HepG2 (cell line): ENCODE data around the gene FAM120B. TPM values are rescaled to one million over a fixed set of nuclear protein-coding genes. Genes with fewer than 3 reads are reported as not detected.

Source experiments
- AGO1 ChIP-seq: fragments of 200-400 bp; formaldehyde crosslinking; IDR thresholded peaks from 2 replicates; pipeline ENCODE4 v1.6.1; 2017; ENCODE audit warnings: mild to moderate bottlenecking, low read depth, low read length, moderate library complexity; ENCODE audit not compliant: poor library complexity, severe bottlenecking
- AKAP8 ChIP-seq: sonication (generic); formaldehyde crosslinking; IDR thresholded peaks from 2 replicates; pipeline ENCODE4 v1.5.1; 2020; ENCODE audit warnings: mild to moderate bottlenecking, missing genetic modification reagents
- CENPX ChIP-seq: sonication (generic); formaldehyde crosslinking; IDR thresholded peaks from 2 replicates; pipeline ENCODE4 v1.9.0; 2021; ENCODE audit warnings: mild to moderate bottlenecking, missing genetic modification reagents, moderate library complexity
- CSRNP2 ChIP-seq: sonication (generic); formaldehyde crosslinking; conservative IDR thresholded peaks from 2 replicates; pipeline ENCODE4 v1.8.0; 2022; ENCODE audit warnings: low read depth, missing genetic modification reagents
- GATA4 ChIP-seq: sonication (generic); IDR thresholded peaks from 2 replicates; pipeline ENCODE4 v1.6.1; 2016; ENCODE audit warnings: antibody characterized with exemption, low read depth, borderline replicate concordance
- HOXA3 ChIP-seq: sonication (generic); formaldehyde crosslinking; IDR thresholded peaks from 2 replicates; pipeline ENCODE4 v1.5.0; 2020; ENCODE audit warnings: missing genetic modification reagents
- HOXD1 ChIP-seq: sonication (generic); formaldehyde crosslinking; IDR thresholded peaks from 2 replicates; pipeline ENCODE4 v1.5.0; 2020; ENCODE audit warnings: missing genetic modification reagents
- MYNN ChIP-seq: sonication (generic); formaldehyde crosslinking; IDR thresholded peaks from 2 replicates; pipeline ENCODE4 v1.4.0; 2020; ENCODE audit warnings: mild to moderate bottlenecking, low read depth, missing genetic modification reagents
- NFATC3 ChIP-seq: sonication (generic); formaldehyde crosslinking; IDR thresholded peaks from 2 replicates; pipeline ENCODE4 v1.5.1; 2020; ENCODE audit warnings: mild to moderate bottlenecking, missing genetic modification reagents
- PHF8 ChIP-seq: sonication (generic); formaldehyde crosslinking; IDR thresholded peaks from 2 replicates; pipeline ENCODE4 v1.5.0; 2020; ENCODE audit warnings: missing genetic modification reagents
- PTBP1 ChIP-seq: fragments of 200-400 bp; formaldehyde crosslinking; IDR thresholded peaks from 2 replicates; pipeline ENCODE4 v1.6.1; 2018; ENCODE audit warnings: low read length, low read depth; ENCODE audit not compliant: poor library complexity, severe bottlenecking
- REPIN1 ChIP-seq: sonication (generic); formaldehyde crosslinking; IDR thresholded peaks from 2 replicates; pipeline ENCODE4 v1.8.0; 2022; ENCODE audit warnings: missing genetic modification reagents, low read depth, mild to moderate bottlenecking, borderline replicate concordance
- SIX4 ChIP-seq: sonication (generic); formaldehyde crosslinking; IDR thresholded peaks from 2 replicates; pipeline ENCODE4 v1.4.0; 2020; ENCODE audit warnings: missing genetic modification reagents
- TBP ChIP-seq: sonication (generic); formaldehyde crosslinking; IDR thresholded peaks from 2 replicates; pipeline ENCODE4 v1.5.0; 2020; ENCODE audit warnings: missing genetic modification reagents
- TEAD3 ChIP-seq: optimal IDR thresholded peaks from 2 replicates; pipeline ENCODE3; 2016; ENCODE audit warnings: borderline replicate concordance
- THAP7 ChIP-seq: sonication (generic); formaldehyde crosslinking; IDR thresholded peaks from 2 replicates; pipeline ENCODE4 v1.8.1; 2023; ENCODE audit warnings: mild to moderate bottlenecking, missing genetic modification reagents
- THRA ChIP-seq: sonication (generic); formaldehyde crosslinking; IDR thresholded peaks from 2 replicates; pipeline ENCODE4 v1.4.0; 2020; ENCODE audit warnings: missing genetic modification reagents, borderline replicate concordance
- ZFP36 ChIP-seq: fragments of 150-350 bp; IDR thresholded peaks from 2 replicates; pipeline ENCODE4 v1.6.1; 2018; ENCODE audit warnings: borderline replicate concordance, low read length, low read depth; ENCODE audit not compliant: partially characterized antibody
- ZNF343 ChIP-seq: sonication (generic); formaldehyde crosslinking; IDR thresholded peaks from 2 replicates; pipeline ENCODE4 v1.4.0; 2020; ENCODE audit warnings: mild to moderate bottlenecking, missing genetic modification reagents
- ZNF441 ChIP-seq: sonication (generic); formaldehyde crosslinking; IDR thresholded peaks from 2 replicates; pipeline ENCODE4 v1.7.0; 2021; ENCODE audit warnings: missing genetic modification reagents, borderline replicate concordance
- ZNF468 ChIP-seq: sonication (generic); formaldehyde crosslinking; IDR thresholded peaks from 2 replicates; pipeline ENCODE4 v1.8.0; 2022; ENCODE audit warnings: mild to moderate bottlenecking, moderate library complexity, missing genetic modification reagents
- ZNF484 ChIP-seq: sonication (generic); formaldehyde crosslinking; IDR thresholded peaks from 2 replicates; pipeline ENCODE4 v1.5.1; 2020; ENCODE audit warnings: mild to moderate bottlenecking, low read depth, missing genetic modification reagents, borderline replicate concordance
- polyA plus RNA-seq, 8 experiments: library from polyadenylated mRNA; depleted of rRNA in 3 of 8; stranded (reverse) in 7 of 8; unstranded in 1 of 8; fragments of >200 nt; fragmentation: Illumina TruSeq in 4 of 8; extraction: Trizol in 4 of 8; gene quantifications; 2 replicates each; pipeline versions ENCODE4 v1.2.1 to v1.2.3, GENCODE V29; 2011 to 2016; ENCODE audit warnings: low read depth in 4 of 8, missing spikeins in 1 of 8, mixed read lengths in 1 of 8; ENCODE audit not compliant: insufficient read depth in 1 of 8
- total RNA-seq, 5 experiments: library from RNA; depleted of rRNA; stranded (reverse); fragments of >200 nt; fragmentation: Illumina TruSeq; extraction: Trizol; gene quantifications; 2 replicates each; pipeline ENCODE4 v1.2.3, GENCODE V29; 2016; ENCODE audit warnings: low read depth in 1 of 5
- TF ChIP-seq, protein P1 (sequence below): sonication (generic); formaldehyde crosslinking; IDR thresholded peaks from 2 replicates; pipeline ENCODE4 v1.4.0; 2020; ENCODE audit warnings: low read depth, mild to moderate bottlenecking, missing genetic modification reagents
- TF ChIP-seq, protein P2 (sequence below): sonication (generic); formaldehyde crosslinking; IDR thresholded peaks from 2 replicates; pipeline ENCODE4 v1.8.0; 2022; ENCODE audit warnings: low read depth, missing genetic modification reagents

FAM120B gene
- total and polyA plus RNA-seq, 2 of the 13 experiments (the other 11 are each of a cell fraction or from before 2014, with no cell fraction given) = 9.2 to 10.7 TPM

DNA sequence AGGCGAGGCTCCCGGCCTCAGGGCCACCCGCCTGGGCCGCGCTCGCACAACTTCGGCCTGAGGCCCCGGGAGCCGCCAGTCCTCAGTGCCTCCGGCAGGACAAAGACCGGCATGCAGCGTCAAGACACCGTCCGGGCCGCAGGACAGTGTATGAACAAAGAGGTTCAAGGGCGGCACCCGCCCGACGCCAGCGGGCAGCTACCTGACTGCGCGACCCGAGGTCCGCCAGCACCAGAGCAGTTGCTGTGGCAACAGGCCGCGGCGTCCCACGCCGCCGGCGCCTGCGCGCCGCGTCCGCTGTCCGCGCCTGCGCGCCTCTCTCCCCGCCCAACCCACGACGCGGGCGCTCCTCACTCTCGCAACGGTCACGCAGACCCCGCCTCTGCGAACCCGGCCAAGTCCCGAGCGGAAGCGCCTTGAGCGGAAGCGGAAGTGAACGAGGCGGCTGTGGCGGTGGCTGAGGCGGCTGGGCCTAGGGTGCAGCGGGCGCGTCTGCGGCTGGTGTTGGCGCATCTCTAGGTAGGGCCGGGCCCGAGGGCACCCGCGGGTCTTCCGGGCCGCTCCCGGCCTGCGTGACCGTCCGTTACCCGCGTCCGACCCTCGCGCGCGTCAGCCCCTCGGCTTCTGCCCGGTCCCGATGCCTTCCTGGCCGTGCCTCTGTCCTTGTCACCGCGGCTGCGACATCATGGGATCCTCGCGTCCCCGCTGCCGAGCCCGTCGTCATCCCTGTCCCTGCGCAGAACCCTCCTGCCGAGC lies at the start of gene FAM120B (continued):
- TF ChIP-seq CSRNP2 (CRISPR knock-in tag) = no peak
- TF ChIP-seq SIX4 (CRISPR knock-in tag) = peak; percentile 51; the same call in 1 of the 2 replicates
- 0 out of 2 replicates have a peak, but pooled peaks have one; percentile 51 for TF ChIP-seq MYNN
- peak; percentile 92; the same call in 1 of the 2 replicates for TF ChIP-seq ZNF441 (CRISPR knock-in tag)
- TF ChIP-seq GATA4 = peak; percentile 84
- no peak for TF ChIP-seq CENPX (CRISPR knock-in tag)
- TF ChIP-seq, protein P1, sequence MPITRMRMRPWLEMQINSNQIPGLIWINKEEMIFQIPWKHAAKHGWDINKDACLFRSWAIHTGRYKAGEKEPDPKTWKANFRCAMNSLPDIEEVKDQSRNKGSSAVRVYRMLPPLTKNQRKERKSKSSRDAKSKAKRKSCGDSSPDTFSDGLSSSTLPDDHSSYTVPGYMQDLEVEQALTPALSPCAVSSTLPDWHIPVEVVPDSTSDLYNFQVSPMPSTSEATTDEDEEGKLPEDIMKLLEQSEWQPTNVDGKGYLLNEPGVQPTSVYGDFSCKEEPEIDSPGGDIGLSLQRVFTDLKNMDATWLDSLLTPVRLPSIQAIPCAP (CRISPR knock-in tag) = peak; percentile 78; the same call in 1 of the 2 replicates
- TF ChIP-seq TEAD3 (CRISPR knock-in tag) = no peak
- peak; percentile 71; the same call in 1 of the 2 replicates for TF ChIP-seq ZNF484
- TF ChIP-seq NFATC3 = no peak
- peak; percentile 38 for TF ChIP-seq PTBP1
- no peak for TF ChIP-seq ZFP36
- peak; percentile 75; the same call in 1 of the 2 replicates for TF ChIP-seq HOXD1 (CRISPR knock-in tag)
- peak; percentile 94 for TF ChIP-seq HOXA3
- TF ChIP-seq ZNF468 (CRISPR knock-in tag) = no peak
- TF ChIP-seq, protein P2, sequence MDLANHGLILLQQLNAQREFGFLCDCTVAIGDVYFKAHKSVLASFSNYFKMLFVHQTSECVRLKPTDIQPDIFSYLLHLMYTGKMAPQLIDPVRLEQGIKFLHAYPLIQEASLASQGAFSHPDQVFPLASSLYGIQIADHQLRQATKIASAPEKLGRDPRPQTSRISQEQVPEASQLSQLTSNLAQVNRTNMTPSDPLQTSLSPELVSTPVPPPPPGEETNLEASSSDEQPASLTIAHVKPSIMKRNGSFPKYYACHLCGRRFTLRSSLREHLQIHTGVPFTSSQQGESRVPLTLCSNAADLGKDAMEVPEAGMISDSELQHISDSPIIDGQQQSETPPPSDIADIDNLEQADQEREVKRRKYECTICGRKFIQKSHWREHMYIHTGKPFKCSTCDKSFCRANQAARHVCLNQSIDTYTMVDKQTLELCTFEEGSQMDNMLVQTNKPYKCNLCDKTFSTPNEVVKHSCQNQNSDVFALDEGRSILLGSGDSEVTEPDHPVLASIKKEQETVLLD (CRISPR knock-in tag) = peak; percentile 77
- TF ChIP-seq AKAP8 (CRISPR knock-in tag) = peak; percentile 91; the same call in 1 of the 2 replicates
- TF ChIP-seq THRA = peak; percentile 66
- TF ChIP-seq THAP7 (CRISPR knock-in tag) = no peak; the same call in 1 of the 2 replicates
- peak; percentile 72 for TF ChIP-seq AGO1
- TF ChIP-seq PHF8 (CRISPR knock-in tag) = peak; percentile 99
- TF ChIP-seq ZNF343 = peak; percentile 97
- peak; percentile 80 for TF ChIP-seq REPIN1 (CRISPR knock-in tag)
- peak; percentile 81; the same call in 1 of the 2 replicates for TF ChIP-seq TBP (CRISPR knock-in tag)
